Stomach (tissue), 4 donors: ENCODE results near the gene RSAD1.

Source experiments
- POLR2A ChIP-seq, 4 donors: fragments of 450-650 bp; IDR thresholded peaks; one replicate each; pipeline ENCODE4 v1.6.1; 2016; ENCODE audit warnings: antibody characterized with exemption in 4 of 4, control low read depth in 2 of 4, mild to moderate bottlenecking in 1 of 4, moderate library complexity in 1 of 4
- POLR2AphosphoS5 ChIP-seq, 3 donors: sonication (generic); formaldehyde crosslinking; IDR thresholded peaks; one replicate each; pipeline ENCODE4 v1.6.1; 2016; ENCODE audit warnings: antibody characterized with exemption in 3 of 3
- TF ChIP-seq, protein P1 (sequence below), 7 experiments: fragments of 450-650 bp in 4 of 7; fragments of 200-600 bp in 3 of 7; sonication (generic) in 3 of 7; IDR thresholded peaks; one replicate each; pipeline ENCODE4 v1.5.1; 2016 to 2019; ENCODE audit warnings: antibody characterized with exemption in 7 of 7, control low read depth in 2 of 7, mild to moderate bottlenecking in 1 of 7

DNA sequence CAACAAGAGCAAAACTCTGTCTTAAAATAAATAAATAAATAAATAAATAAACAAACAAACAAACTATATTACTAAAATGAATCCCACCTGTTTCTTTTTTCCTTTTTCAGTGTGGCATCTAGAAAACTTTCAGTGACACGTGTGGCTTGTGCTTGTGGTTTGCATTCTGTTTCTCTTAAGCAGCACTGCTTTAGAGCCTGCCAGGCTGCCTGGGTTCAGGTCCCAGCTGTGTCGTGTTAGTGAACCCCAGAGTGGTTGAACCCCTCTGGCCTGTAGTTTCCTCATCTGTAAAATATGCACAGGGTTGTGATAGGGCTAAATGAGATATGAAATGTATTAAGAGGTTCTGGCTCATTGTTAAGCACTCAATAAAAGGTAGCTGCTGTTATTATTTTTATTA, 41.8 kb downstream of the RSAD1 start:
- TF ChIP-seq POLR2AphosphoS5 (IDR thresholded peaks at IDR 0.05) (no peak), POLR2A (IDR thresholded peaks at IDR 0.05) (no peak)
- TF ChIP-seq, protein P1, sequence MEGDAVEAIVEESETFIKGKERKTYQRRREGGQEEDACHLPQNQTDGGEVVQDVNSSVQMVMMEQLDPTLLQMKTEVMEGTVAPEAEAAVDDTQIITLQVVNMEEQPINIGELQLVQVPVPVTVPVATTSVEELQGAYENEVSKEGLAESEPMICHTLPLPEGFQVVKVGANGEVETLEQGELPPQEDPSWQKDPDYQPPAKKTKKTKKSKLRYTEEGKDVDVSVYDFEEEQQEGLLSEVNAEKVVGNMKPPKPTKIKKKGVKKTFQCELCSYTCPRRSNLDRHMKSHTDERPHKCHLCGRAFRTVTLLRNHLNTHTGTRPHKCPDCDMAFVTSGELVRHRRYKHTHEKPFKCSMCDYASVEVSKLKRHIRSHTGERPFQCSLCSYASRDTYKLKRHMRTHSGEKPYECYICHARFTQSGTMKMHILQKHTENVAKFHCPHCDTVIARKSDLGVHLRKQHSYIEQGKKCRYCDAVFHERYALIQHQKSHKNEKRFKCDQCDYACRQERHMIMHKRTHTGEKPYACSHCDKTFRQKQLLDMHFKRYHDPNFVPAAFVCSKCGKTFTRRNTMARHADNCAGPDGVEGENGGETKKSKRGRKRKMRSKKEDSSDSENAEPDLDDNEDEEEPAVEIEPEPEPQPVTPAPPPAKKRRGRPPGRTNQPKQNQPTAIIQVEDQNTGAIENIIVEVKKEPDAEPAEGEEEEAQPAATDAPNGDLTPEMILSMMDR (IDR thresholded peaks at IDR 0.05) = no peak
